Measurements from ENCODE around the gene KRTAP10-4.

GRCh38 chr21:44531606-44532564 lies 41.6 kb upstream of the KRTAP10-4 start:
- TF ChIP-seq ZNF24 (IDR thresholded peaks at IDR 0.05) (no peak), TCF7 (IDR thresholded peaks at IDR 0.05; ENCODE audit: borderline replicate concordance) (no peak), BRCA1 (IDR thresholded peaks at IDR 0.05; ENCODE audit: low read depth, low read length) (no peak), MTA3 (IDR thresholded peaks at IDR 0.05; ENCODE audit: borderline replicate concordance, low read length) (no peak), CBX5 (IDR thresholded peaks at IDR 0.05; ENCODE audit: low read depth) (no peak)
- TF ChIP-seq, protein P1, sequence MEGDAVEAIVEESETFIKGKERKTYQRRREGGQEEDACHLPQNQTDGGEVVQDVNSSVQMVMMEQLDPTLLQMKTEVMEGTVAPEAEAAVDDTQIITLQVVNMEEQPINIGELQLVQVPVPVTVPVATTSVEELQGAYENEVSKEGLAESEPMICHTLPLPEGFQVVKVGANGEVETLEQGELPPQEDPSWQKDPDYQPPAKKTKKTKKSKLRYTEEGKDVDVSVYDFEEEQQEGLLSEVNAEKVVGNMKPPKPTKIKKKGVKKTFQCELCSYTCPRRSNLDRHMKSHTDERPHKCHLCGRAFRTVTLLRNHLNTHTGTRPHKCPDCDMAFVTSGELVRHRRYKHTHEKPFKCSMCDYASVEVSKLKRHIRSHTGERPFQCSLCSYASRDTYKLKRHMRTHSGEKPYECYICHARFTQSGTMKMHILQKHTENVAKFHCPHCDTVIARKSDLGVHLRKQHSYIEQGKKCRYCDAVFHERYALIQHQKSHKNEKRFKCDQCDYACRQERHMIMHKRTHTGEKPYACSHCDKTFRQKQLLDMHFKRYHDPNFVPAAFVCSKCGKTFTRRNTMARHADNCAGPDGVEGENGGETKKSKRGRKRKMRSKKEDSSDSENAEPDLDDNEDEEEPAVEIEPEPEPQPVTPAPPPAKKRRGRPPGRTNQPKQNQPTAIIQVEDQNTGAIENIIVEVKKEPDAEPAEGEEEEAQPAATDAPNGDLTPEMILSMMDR (IDR thresholded peaks at IDR 0.05 in 2 of 3, conservative IDR thresholded peaks at IDR 0.05 in 1 of 3; ENCODE audit: control insufficient read depth in 2 of 3, extremely low read depth in 1 of 3, insufficient read depth in 1 of 3, low read depth in 3 of 3, low read length in 3 of 3): no peak
- TF ChIP-seq, protein P2, sequence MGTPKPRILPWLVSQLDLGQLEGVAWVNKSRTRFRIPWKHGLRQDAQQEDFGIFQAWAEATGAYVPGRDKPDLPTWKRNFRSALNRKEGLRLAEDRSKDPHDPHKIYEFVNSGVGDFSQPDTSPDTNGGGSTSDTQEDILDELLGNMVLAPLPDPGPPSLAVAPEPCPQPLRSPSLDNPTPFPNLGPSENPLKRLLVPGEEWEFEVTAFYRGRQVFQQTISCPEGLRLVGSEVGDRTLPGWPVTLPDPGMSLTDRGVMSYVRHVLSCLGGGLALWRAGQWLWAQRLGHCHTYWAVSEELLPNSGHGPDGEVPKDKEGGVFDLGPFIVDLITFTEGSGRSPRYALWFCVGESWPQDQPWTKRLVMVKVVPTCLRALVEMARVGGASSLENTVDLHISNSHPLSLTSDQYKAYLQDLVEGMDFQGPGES (IDR thresholded peaks at IDR 0.05): no peak

Data from GM12878 (cell line).